ENCODE data around the gene BICD2.

GRCh38 chr9:92764988-92765936, 629 bp upstream of the BICD2 start:
- no peak for TF ChIP-seq EZH2 (IDR thresholded peaks at IDR 0.05; ENCODE audit: insufficient read depth, low read length)
- TF ChIP-seq, protein P1, sequence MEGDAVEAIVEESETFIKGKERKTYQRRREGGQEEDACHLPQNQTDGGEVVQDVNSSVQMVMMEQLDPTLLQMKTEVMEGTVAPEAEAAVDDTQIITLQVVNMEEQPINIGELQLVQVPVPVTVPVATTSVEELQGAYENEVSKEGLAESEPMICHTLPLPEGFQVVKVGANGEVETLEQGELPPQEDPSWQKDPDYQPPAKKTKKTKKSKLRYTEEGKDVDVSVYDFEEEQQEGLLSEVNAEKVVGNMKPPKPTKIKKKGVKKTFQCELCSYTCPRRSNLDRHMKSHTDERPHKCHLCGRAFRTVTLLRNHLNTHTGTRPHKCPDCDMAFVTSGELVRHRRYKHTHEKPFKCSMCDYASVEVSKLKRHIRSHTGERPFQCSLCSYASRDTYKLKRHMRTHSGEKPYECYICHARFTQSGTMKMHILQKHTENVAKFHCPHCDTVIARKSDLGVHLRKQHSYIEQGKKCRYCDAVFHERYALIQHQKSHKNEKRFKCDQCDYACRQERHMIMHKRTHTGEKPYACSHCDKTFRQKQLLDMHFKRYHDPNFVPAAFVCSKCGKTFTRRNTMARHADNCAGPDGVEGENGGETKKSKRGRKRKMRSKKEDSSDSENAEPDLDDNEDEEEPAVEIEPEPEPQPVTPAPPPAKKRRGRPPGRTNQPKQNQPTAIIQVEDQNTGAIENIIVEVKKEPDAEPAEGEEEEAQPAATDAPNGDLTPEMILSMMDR (IDR thresholded peaks at IDR 0.05; ENCODE audit: insufficient read depth, low read depth, low read length), result peak; percentile 88
